ENCODE data around the gene CCR8.
"Not testable (repeated sequence)": the region's sequence is repeated elsewhere in the genome, so short reads cannot be mapped to it uniquely, and the experiment has no call there.

Gene CCR8

DNA sequence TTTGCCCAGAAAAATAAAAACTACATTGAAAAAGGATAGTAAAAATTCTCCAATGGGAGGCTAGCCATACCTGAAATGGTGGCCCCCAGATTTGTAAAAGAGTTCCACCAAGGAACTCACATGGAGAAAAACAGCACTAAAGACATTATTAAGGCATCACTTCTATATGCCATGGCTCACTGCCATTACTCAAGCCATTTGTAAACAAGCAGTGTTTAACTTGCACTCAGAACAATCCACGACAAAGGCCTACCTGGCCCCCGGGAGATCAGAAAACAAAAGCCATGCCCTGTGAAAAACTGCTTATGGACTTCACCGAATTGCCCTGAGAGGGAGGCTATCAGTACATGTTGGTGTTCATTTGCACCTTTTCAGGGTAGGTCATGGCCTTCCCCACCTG lies 19.6 kb downstream of the CCR8 start:
- no peak for DNase-seq (ENCODE audit: low read depth, low spot score)

- no peak for DNase-seq (ENCODE audit: low read depth, low spot score)
Observed at GRCh38 chr3:39350714-39351113, 21.2 kb downstream of the CCR8 start.

DNA sequence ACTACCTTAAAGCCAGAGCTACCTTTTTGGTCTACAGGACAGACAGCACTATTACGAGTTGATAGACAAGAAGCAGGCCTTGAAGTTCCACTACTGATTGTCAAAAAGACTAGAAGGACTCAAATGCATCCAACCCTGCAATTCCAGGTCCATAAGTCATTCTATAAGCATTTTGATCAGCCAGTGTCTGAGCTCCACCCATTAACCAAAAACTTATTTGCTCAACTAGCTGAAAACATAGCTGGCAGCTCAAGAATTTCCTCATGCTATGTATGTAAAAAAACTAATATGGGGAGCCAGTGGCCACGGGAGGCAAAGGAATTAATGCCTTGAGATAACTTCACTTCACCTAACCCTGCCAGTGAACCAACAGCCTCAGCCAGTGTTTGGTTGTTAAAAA lies 21.6 kb downstream of the CCR8 start:
- DNase-seq (ENCODE audit: low read depth, low spot score): not testable (repeated sequence)

GRCh38 chr3:39353168-39353927 lies 23.8 kb downstream of the CCR8 start:
- DNase-seq (ENCODE audit: low read depth, low spot score): not testable (repeated sequence)

GRCh38 chr3:39358333-39358732 lies 28.8 kb downstream of the CCR8 start:
- no peak for DNase-seq (ENCODE audit: low read depth, low spot score)

DNA sequence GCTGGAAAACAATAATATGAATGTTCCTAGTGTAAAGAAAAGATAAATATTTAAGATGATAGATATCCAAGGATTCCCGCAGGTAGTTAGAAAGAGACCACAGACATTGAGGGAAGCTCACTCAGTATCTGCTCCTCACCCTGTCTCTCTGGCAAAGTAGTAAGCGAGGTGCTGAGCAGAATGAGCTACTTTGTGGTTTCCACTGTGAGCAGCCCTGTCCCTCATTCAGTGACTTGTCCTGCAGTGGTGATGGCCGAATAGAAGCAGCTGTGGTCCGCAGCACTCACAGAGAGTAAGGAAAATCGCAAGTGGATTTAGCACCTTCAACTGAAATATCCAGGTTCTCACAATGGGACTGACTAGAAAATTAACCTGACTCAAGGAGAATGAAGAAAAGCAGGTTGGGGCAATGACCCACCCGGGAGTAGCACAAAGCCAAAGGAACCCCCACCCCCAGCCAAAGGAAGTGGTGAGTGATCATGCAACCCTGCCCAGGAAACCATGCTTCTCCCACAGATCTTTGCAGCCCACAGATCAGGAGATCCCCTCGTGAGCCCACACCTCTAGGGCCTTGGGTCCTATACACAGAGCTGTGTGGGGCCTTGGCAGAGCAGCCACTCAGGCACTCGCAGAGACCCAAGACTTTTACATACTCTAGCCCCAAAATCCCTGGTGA lies 31.9 kb downstream of the CCR8 start:
- DNase-seq (ENCODE audit: low read depth, low spot score): no peak

DNA sequence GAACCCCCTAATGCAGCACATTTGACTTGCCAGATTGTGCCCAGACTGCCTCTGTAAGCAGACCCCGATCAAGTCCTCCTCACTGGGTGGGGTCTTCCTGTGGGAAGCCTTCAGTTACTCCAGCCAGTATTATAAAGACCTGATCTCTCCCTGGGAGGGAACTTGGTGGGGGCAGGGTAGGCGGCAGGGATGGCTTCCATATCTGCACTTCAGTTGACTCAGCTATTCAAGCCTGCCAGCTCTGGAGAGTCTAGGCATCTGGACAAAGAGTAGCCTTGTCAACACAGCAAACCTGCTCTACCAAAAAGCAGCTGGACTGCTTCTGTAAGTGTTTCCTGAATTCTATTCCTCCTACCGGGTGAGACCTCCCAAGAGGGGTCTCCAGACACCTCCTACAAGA lies 32.7 kb downstream of the CCR8 start:
- DNase-seq (ENCODE audit: low read depth, low spot score): no peak

- no peak for DNase-seq (ENCODE audit: low read depth, low spot score)
Observed at GRCh38 chr3:39362812-39363211, 33.3 kb downstream of the CCR8 start.

GRCh38 chr3:39370450-39370849 lies 40.9 kb downstream of the CCR8 start:
- DNase-seq (ENCODE audit: low read depth, low spot score): not testable (repeated sequence)

DNA sequence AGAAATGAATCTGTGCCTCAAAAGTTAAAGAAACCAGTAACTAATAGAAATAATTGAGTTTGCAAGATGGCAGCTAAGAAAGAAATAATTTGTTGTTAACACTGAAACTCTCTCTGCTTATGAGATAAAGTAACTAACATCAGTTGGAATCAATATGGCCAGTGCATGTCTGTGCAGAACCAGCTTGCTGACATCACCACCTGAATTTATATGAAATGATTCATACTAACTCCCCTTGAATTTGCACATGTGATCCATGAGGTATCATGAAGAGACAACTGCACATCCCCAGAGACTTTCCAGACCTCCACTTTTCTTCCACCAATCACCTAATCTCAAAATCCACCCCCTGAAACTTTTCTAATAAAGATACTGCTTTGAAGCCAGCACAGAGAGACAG lies 43.3 kb downstream of the CCR8 start:
- no peak for DNase-seq (ENCODE audit: low read depth, low spot score)

GRCh38 chr3:39376959-39377634 lies 47.6 kb downstream of the CCR8 start:
- no peak for DNase-seq (ENCODE audit: low read depth, low spot score)

GRCh38 chr3:39378088-39378487 lies 48.6 kb downstream of the CCR8 start:
- DNase-seq (ENCODE audit: low read depth, low spot score): peak; percentile 77

GRCh38 chr3:39378957-39379777 lies 49.7 kb downstream of the CCR8 start:
- no peak for DNase-seq (ENCODE audit: low read depth, low spot score)

DNA sequence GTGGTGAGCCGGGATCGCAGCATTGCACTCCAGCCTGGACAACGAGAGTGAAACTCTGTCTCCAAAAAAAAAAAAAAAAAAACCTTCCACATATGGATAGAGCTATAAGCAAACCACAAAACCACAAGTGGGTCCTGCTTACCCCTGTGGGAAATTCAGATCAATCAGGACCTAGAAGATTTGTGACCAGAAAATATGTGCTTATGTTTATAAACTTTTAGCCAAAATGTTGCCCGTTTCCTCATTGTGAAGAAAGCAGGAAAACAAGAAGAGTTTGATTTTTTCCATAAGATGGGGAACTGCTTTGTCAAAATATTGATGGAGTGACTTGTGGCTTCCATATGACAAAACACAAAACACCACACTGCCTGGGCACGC lies 50.3 kb downstream of the CCR8 start:
- no peak for DNase-seq (ENCODE audit: low read depth, low spot score)

GRCh38 chr3:39381432-39381831 lies 51.9 kb downstream of the CCR8 start:
- no peak for DNase-seq (ENCODE audit: low read depth, low spot score)

All from ELF-1 (cell line).